CD4-positive, alpha-beta T cell treated with Interleukin-15 for 1 hour (primary cell): ENCODE results near the gene NUP54.

Experiments used
- DNase-seq: peaks from one replicate; pipeline ENCODE4 v3.0.0-alpha.2; 2020

The NUP54 gene, protein sequence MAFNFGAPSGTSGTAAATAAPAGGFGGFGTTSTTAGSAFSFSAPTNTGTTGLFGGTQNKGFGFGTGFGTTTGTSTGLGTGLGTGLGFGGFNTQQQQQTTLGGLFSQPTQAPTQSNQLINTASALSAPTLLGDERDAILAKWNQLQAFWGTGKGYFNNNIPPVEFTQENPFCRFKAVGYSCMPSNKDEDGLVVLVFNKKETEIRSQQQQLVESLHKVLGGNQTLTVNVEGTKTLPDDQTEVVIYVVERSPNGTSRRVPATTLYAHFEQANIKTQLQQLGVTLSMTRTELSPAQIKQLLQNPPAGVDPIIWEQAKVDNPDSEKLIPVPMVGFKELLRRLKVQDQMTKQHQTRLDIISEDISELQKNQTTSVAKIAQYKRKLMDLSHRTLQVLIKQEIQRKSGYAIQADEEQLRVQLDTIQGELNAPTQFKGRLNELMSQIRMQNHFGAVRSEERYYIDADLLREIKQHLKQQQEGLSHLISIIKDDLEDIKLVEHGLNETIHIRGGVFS

DNA sequence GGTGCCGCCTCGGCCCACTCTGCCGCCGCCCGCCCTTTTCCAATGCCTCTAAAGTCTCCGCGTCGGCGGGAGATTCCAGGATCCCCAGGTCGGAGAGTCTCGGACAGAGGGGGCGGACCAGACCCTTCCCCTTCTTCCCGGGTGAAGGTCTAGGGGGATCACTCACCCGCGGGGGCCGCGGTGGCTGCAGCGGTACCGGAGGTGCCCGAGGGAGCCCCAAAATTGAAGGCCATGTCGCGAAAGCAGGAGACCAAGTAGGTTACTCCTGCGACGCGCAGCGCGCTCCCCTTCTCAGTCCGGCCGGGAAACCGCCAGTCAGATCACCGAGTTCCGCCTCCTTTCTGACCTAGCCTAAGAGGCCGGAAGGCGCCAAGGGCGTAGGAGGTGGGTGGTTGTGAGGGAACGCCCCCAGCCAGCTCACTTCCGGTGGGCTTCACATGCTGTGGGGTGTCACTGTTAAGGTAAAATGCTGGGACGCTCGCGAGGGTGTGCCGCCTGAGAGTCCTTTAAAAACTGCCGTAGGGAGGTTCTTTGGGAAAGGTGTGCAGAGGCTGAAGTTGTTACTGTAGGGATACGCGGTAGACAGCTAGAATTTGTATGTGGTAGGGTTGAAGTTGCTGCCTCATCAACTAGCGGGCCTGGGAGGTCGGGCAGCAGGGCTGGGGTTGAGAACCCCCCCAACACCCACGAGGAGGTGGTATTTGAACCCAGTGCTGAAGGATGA, at the start of gene NUP54:
Gene NUP54 (minus strand): TSS at position 256 of the 724 bp plus-strand sequence. CDS start 23 bp downstream, at position 233.
- DNase-seq, result peak; percentile 94

DNA sequence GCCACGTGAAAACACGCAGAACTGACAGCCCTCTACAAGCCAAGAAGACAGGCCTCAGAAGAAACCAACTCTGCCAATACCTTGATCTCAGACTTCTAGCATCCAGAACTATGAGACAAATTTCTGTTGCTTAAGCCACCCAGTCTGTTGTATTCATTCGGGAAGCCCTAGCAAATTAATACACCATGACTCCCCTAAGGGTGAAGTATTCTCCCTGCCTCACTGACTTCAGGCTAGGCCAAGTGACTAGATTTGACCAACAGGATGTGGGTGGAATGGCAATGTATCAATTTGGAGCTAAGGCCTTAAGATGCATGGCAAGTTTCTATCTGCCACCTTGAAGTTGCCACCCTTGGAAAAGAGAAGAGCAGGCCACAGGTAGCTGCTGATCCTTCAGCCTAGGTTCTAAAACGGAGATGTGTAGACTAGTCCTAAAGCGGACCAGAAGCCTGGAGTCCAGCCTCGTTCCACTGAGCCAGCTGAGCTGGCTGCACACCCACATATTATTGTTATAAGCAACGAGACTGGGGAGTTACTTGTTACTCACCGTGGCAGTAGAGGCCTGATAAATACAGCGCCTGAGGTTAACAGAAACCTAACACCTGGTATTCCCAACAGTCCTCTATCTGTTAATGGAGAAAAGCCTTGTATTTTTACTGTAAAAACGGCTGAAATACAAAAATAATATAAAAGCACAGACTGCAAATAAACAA, 49.0 kb upstream of the NUP54 start:
- no peak for DNase-seq

DNA sequence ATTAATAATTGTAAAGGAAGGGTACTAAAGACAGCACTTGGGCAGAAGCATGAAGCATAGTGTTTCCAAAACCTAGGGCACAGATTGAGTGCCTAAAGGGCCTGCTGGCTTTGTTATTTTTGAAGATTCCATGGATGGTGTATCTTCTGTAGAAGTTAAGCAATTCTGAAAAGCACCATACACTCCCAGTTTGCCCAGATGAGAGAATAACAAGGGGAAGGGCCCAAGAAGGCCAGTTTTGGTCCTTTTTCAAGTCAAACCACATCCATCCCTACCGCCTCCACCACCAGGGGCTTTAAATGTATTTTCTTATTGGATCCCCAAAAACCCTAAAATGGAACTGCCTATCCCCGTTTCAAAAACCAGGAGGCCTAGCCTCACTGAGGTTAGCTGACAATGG, 48.2 kb upstream of the NUP54 start:
- DNase-seq, result no peak

DNA sequence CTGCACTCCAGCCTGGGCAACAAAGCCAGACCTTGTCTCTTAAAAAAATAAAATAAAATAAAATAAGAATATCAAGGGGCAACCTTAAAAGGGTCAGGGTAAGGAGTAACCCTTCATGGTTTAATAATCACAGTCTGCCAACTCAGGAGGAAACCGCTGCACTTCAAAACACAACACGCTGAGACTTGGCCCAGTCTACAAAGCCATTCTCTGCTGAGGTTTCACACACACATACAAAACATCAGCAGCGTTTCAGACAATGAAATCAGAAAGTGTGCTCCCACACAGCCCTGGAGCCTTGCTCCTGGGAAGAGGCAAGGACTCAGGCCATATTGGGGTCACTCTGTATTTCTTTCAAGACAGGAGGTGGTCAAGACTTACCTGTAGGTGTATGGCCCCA, 47.1 kb upstream of the NUP54 start:
- no peak for DNase-seq

DNA sequence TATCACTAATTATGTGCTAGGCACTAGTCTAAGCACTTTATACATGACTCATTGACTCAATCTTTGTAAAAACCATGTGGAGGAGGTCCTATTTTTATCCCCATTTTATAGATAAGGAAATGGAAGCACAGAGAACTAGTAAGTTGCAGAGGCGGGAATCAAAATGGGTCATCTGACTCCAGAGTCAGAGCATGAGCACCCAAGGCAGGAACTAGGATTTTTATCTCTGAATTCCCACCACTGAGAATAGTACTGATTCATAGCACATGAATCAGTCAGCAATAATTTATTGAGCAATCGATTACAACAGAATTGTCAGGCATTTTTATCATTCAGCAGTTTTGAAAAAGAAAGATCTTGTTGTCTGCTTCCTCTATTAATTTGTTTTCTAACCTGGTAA, 46.1 kb upstream of the NUP54 start:
- no peak for DNase-seq

DNA sequence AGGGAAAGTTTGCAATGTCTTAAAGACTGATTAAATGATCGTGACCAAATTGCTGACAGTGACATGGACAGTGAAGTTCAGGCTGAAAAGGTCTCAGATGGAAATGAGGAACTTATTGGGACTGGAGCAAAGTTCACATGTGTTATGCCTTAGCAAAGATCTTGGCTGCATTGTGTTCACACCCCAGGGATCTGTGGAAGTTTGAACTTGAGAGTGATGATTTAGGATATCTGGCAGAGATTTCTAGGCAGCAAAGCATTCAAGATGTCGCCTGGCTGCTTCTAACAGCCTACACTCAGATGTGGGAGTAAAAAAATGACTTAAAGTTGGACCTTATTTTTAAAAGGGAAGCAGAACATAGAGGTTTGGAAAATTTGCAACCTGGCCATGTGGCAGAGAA, 44.0 kb upstream of the NUP54 start:
- no peak for DNase-seq

DNA sequence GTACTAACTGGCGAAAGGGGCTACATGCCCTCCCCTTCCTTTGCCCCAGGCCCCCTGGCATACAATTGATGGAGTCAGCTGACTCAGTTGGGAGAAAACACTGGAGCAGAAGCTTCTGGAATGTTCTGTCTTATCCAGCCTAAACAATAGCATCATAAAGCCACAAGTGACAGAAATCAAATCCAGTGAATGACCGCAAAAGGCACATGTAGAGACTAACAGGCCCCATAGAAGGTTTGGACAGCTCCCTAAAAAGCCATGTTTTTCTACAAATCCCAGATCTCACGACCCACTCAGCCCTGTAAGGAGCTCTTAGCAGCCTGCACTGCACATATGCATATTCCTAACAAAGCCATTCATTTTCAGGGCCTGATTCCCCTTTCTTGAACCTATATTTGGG, 40.4 kb upstream of the NUP54 start:
- no peak for DNase-seq

DNA sequence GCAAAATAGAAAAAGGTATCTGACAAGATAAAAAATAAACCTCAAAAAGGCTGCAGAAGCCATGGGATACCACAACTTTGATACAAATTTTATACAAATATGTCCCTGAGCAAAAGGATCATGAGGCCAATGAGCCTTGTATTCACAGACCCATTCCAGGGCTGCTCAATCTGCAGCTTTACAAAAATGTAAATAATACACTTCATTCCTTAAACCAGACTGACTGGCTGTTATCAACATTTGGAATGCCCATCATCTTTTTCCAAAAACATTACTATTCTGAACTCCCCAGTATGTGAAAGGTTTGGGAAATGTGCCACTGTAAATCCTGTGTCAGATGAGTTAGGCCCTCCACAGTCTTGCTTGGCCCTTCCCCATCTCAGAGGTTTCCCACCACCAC, 40.0 kb upstream of the NUP54 start:
- DNase-seq, result no peak

DNA sequence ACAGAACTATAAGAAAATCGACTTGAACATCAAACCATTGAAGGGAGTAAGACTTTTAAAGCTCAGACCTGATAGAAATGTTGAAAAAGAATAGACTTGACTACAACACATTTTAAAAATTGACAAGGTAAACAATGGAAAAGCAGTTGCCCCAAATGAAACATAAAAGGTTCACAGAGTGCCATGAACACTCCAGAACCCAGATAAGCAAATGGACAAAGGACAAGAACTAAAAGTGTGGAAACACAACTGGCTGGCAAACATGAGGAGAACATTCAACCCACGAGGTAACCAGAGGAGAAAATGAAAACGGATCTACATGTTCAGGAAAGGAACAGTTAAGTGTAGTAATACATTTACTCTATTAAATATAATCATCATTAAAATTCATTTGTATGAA, 39.0 kb upstream of the NUP54 start:
- no peak for DNase-seq

DNA sequence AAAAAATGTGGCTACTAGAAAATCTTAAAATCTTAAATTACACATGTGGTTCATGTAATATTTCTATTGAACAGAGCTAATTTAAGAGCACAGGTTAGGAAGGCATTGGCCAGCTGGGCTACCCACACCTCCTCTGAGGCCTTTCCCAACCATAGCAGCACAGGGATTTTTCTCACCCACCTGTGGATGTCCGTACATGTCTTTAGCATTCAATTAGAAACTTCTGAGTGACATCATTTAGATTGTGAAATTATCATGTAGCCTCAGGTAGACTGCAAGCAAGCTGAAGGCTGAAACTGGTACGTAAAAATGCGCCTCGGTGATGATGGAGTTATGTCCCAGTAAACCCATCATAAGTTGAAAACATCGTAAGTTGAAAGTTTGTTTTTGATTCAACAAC, 34.3 kb upstream of the NUP54 start:
- no peak for DNase-seq

DNA sequence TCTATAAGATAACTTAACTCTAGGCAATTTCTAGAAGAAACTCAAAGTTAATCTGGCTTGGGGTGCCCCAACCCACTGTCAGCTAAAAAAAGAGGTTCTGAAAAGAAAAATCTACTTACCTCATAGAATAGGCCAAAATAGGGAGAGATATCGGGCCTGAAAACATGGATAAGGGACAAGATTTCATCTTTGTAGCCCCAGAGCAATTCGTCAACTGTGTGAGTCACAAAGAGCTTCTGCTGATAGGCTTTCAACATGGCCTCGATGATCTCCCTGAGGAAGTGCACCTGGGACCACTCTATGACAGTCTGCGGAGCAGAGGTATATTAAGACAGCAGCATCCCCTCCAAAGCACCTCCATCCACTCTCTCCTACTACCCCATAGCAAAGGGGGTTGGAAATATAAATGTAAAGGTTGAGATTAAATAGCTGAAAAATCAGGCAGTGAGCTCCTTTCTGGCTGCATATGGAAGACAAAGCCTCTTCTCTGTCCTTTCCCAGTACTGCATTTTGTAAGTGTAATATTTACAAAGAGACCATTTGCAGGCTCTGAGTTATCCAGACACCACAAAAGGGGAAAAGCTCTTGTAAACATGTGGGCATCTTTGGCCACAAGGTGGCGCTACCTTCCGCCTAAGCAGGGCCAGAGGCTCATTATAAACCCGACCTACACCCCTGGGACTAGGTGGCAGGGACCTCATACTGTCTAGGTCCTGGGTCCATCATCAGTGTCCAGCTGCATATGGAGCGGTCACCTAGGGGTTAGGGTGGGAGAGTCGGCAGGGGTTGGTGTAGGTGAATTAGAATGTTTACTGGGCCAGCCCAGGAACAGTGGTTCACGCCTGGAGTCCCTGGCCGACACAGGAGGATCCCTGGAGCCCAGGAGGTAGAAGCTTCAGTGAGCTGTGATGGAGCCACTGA, 31.5 kb upstream of the NUP54 start:
- DNase-seq, result peak; percentile 76

DNA sequence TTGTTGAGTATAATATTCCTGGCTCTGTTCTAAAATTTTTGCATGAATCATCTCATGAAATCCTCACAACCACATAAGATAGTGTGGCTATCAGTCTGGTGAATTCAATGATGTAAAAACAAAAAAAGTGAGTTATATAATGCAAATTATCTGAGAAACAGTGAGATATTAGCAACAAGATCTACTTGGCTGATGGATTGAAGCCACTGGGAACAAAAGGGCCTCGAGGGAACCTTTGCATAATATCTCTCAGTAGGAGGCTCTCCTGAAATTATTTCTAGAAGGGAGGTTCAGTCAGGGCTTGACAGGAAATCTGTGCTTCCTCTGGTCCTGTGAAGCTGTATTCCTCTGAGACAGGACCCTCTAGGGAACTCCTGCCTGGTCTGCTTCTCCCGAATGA, 30.1 kb upstream of the NUP54 start:
- DNase-seq, result no peak

DNA sequence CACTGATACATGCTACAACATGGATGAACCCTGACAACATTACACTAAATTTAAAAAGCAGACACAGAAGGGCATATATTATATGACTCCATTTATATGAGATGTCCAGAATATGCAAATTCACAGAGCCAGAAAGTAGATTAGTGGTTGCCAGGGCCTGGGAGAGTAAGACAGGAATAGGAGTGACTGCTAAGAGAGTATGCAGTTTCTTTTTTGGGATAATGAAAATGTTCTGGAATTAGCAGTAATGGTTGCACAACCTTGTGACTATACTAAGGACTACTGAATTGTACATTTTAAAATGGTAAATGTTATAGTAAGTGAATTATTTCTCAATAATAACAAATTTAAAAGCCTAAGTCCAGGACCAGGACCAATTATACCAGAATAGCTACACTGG, 29.5 kb upstream of the NUP54 start:
- no peak for DNase-seq

DNA sequence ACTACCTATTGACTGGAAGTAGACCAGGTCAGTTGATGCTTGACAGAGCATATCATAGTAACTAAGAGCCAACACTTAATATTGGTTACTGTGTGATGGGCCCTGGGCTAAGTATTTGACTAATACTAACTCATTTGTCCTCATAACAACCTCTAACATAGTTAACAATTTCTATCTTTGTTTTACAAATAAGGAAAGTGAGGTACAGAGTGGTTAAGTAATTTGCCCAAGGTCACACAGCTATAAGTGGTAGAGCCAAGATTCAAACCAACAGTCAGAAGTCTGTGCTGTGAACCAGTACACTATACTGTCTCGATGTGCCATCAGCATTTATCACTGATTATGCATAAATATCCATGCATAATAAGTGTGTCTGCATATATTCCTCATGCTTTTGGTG, 27.1 kb upstream of the NUP54 start:
- no peak for DNase-seq

DNA sequence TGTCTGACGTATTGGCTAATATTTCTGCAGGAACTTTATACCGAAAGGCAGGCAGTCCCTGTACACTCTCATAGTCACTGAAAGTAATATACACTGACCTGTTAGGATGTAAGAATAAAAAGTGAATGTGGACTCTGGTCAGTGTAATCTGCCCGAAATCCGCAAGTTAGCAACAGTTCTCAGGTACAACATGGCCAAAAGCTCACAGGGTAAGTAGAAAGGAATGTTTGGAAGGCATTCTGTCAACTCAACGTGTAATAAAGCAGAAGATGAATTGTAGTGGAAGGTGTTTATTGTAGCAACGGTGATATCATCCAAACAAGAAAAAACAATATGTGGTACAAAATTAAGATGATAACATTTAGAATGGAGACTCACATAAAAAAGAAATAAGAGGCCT, 26.0 kb upstream of the NUP54 start:
- DNase-seq, result no peak

DNA sequence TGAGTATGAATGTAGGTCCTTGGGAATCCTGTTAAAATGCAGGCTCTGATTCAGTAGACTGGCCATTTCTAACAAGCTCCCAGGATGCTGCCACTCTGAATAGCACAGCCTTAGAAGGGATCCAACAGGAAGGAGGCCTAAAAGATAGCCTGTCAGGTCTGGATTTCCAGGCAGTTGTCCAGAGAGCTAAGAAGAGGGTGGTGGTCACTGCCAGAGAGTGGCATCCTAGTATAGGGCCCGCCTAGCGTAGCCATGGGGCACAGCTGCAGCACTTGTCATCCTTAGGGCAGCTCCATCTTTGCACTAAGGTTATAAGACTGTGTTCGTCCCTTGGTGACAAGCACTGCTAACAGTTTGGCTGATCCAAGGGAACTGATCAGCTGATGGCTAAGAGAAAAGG, 20.5 kb upstream of the NUP54 start:
- DNase-seq, result no peak

DNA sequence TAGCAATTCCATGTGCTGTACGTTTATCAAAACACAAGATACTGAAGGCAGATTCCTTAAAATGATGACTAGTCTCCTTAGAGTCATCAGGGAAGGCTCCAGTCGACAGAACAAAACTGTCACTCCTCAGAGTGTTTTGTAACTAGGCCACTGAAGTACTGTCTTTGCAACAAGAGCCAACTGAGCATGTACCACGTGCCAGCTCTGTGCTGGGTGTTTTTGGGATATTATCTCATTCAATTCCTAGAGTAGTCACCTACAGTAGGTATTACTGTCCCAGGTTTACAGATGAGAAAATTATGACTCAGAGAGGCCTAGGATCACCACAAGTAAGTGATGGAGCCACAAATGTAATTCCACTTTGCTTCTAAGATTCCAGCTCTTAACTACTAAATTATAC, 18.3 kb upstream of the NUP54 start:
- DNase-seq, result no peak

DNA sequence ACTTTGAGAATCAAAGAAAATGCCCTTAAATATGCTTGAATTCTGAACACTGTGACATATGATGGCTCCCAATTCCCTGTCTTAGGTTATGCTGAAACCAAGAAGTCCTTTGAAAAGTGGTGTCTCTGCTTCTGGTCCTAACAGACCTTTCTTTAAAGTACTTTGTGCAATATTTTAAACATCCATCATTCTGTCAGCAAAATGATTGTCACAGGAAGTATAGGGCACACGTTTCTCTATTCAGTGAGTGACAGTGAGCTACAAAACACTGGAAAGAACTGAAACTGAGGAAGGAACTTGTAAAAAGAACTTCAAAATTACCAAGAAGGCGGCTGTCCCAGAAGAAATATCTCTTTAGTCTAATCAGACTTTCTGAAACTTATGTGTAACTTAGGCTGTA, 12.2 kb upstream of the NUP54 start:
- DNase-seq, result no peak

DNA sequence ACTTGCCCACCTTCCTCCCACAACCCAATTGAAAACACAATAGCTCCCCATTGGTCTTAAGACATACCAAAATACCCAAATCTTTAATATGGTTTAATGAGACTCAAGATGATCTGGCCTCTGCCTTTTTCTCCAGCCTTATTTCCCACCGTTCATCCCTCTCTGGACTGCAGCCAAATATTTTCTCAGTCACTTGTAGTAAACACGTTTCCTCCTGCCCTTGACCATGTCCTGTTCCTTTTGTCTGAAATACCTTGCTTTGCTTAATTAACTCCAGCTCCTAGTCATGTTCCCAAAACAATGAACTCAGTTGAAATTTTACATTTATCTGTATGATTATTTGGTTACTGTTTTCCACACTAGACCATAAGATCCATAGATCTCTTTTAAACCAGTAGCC, 8.4 kb upstream of the NUP54 start:
- no peak for DNase-seq

DNA sequence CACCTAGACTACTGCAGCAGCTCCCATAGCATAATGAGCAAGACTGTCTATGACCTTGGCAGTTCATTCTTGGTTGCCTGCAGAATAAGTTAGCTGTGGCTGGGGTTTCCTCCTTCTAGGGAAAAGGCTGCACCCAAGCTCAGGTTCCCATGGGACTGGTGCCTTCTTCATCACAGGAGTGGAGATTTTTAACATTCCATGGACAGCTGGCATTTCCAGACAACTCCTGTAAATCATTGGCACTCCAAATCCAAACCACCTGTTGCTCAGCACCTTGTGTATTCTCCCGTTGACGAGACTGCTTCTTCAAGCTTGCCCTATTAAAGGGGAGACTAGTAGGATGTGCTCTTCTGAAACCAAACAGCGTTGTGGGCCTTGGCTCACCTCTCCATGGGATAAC, 7.8 kb upstream of the NUP54 start:
- no peak for DNase-seq

DNA sequence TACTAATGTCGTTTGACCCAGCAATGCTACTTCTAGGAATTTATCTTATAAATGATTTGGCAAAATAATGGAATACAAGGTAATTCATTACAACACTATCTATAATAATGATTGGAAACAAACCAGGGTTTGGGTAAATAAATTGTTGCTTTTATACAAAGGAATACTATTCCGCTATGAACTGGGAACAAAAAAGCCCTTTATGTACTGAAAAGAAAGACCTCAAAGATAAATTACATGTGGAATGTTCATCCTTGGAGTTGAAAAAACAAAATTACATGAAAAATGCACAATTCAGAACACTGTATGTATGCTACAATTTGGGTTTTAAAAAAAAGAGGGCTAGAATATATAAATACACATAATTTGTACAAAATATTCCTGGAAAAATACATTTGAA, 5.2 kb upstream of the NUP54 start:
- DNase-seq, result no peak

DNA sequence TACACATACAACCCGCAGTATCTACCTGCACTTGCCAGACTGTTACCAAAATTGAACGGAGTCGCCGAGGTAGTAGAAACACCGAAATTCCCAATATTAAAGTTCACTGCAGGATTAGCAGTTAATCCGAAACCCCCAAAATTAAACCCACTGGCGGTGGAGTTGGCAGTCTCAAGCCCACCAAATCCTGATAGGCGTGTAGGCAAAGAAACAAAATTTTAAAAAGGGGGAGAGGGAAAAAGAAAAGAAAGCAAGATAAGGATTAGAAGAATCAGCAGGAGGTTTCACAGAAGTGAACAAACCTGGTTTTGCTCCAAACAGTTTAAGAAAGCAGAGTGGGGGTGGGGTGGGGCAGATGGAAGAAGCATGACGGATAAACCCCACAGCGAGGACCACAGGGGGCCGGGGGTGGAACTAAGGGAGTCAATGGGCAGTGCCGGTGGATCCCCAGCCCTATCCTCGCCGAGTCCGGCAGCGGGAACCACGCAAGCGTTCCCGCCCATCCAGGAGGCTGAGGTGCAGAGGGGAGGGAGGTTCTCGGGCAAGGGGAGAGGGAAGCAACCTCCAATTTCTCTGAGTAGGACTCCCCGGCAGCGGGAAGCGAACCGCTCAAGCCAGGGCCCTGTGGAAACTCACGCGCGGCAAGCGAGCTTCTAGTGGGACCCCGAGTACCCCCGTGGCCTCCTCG, 599 bp downstream of the NUP54 start:
- DNase-seq, result peak; percentile 22
